Lower lobe of right lung (tissue), 2 donors: Measurements from ENCODE around the gene RALY. TPM values are rescaled to one million over a fixed set of nuclear protein-coding genes. Genes with fewer than 3 reads are reported as not detected.

ENCODE experiments used
- ATAC-seq, 2 donors: fragments of 200-7000 bp; cut with Tn5 transposase; one replicate each; pipeline ENCODE4 v1.9.1; 2020 to 2022; ENCODE audit warnings: mild to moderate bottlenecking in 2 of 2, moderate library complexity in 2 of 2
- DNase-seq: peaks from one replicate; pipeline ENCODE4 v3.0.0-alpha.2; 2020
- H3K27ac ChIP-seq: fragments of 200-600 bp; one replicate; pipeline ENCODE4 v1.8.0; 2022
- H3K27me3 ChIP-seq: fragments of 200-600 bp; one replicate; pipeline ENCODE4 v1.8.0; 2022; ENCODE audit warnings: low read depth
- H3K36me3 ChIP-seq: fragments of 200-600 bp; one replicate; pipeline ENCODE4 v1.8.0; 2022; ENCODE audit warnings: mild to moderate bottlenecking
- H3K4me1 ChIP-seq: fragments of 200-600 bp; one replicate; pipeline ENCODE4 v1.8.0; 2022
- H3K4me3 ChIP-seq: fragments of 200-600 bp; one replicate; pipeline ENCODE4 v1.8.0; 2022; ENCODE audit warnings: mild to moderate bottlenecking
- H3K9me3 ChIP-seq: fragments of 200-600 bp; one replicate; pipeline ENCODE4 v1.8.0; 2022
- CTCF ChIP-seq: fragments of 200-600 bp; IDR thresholded peaks from one replicate; pipeline ENCODE4 v1.8.0; 2022; ENCODE audit warnings: antibody characterized with exemption, mild to moderate bottlenecking
- intact Hi-C: fragments of 100-400 bp; cut with DNase I; formaldehyde crosslinking; loops from one replicate; pipeline ENCODE4 v1.11.0; 2022
- total RNA-seq: library from RNA; stranded (reverse); fragmentation: NEBNext Ultra II Directional; extraction: Animal tissue kit (Norgen Biotek cat#: 25700); gene quantifications from one replicate; pipeline ENCODE4 v1.2.1, GENCODE V29; 2021
- donor health status: DM: no; HTN: yes; CAD: no; lungs with severe emphysema.

Gene RALY
- total RNA-seq, 1 donor from 2014 or later = 124 TPM

DNA sequence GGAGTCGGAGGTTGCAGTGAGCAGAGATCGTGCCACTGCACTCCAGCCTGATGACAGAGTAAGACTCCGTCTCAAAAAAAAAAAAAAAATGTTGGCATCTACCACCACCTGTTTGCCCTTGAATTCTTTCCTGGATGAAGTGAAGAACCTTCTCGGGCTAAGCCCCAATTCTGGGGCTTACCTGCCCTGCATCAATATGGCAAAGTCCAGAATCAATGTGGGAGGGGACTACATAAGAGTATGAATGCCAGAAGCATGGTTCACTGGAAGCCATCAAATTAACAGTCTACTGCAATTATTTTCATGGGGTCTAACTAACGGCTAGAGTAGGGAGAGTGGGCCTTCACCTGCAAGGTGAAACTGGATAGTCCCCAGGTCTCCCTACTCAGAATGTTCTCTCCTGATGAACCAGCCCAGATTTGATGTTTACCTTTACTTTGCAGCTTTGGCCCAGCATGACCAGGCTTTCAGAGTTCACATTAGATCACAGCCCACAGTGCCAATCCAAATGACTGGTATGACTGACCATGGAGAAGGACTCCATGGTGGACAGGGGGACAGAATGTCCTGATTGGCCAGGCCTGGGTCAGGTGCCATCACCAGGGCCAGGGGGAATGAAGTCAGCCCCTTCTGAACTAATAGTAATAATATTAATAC is 7.0 kb upstream of the RALY start:
- no peak for ATAC-seq
- H3K4me3 ChIP-seq = no peak overlapping the region
- no peaks in the 10 kb centered on the region for H3K27me3 ChIP-seq
- no peak for TF ChIP-seq CTCF
- H3K9me3 ChIP-seq = no peaks in the 10 kb centered on the region
- H3K27ac ChIP-seq = no peak overlapping the region
- intact Hi-C loops = no loop called here
- peaks cover 8% of the 10 kb centered on the region for H3K4me1 ChIP-seq
- no peak for DNase-seq
- H3K36me3 ChIP-seq = no peaks in the 10 kb centered on the region

- no peaks in the 10 kb centered on the region for H3K36me3 ChIP-seq
- no peak for ATAC-seq
- intact Hi-C loops = no loop called here
- no peaks in the 10 kb centered on the region for H3K9me3 ChIP-seq
- H3K4me1 ChIP-seq = peaks cover 20% of the 10 kb centered on the region
- no peak for TF ChIP-seq CTCF
- no peak overlapping the region for H3K27ac ChIP-seq
- no peak overlapping the region for H3K4me3 ChIP-seq
- no peak for DNase-seq
- no peaks in the 10 kb centered on the region for H3K27me3 ChIP-seq
These were observed 3.6 kb upstream of the RALY start for GRCh38 chr20:33990075-33990474.

- ATAC-seq (no peak), DNase-seq (no peak)
- Histone ChIP-seq H3K27me3 (no peaks in the 10 kb centered on the region), H3K4me1 (peaks cover 35% of the 10 kb centered on the region), H3K4me3 (peak overlapping the region; percentile 94), H3K27ac (no peak overlapping the region), H3K36me3 (no peaks in the 10 kb centered on the region), H3K9me3 (no peaks in the 10 kb centered on the region)
- intact Hi-C loops = no loop called here
- no peak for TF ChIP-seq CTCF
These were observed 2.2 kb upstream of the RALY start for GRCh38 chr20:33991502-33991901.

- peaks cover 43% of the 10 kb centered on the region for H3K4me1 ChIP-seq
- no peaks in the 10 kb centered on the region for H3K27me3 ChIP-seq
- H3K27ac ChIP-seq = peak overlapping the region; percentile 98
- intact Hi-C loops = no loop called here
- peak overlapping the region; percentile 94 for H3K4me3 ChIP-seq
- H3K36me3 ChIP-seq = no peaks in the 10 kb centered on the region
- DNase-seq (no peak), ATAC-seq (no peak)
- H3K9me3 ChIP-seq = no peaks in the 10 kb centered on the region
- TF ChIP-seq CTCF = no peak
These were observed 1.4 kb upstream of the RALY start for GRCh38 chr20:33992145-33992922.

- ATAC-seq (peak; percentile 93 to 96), DNase-seq (peak; percentile 99)
- H3K36me3 ChIP-seq = no peaks in the 10 kb centered on the region
- no peak for TF ChIP-seq CTCF
- peak overlapping the region; percentile 98 for H3K27ac ChIP-seq
- H3K9me3 ChIP-seq = no peaks in the 10 kb centered on the region
- peaks cover 50% of the 10 kb centered on the region for H3K4me1 ChIP-seq
- H3K4me3 ChIP-seq = peak overlapping the region; percentile 94
- intact Hi-C loops = no loop called here
- H3K27me3 ChIP-seq = no peaks in the 10 kb centered on the region
These were observed 662 bp upstream of the RALY start for GRCh38 chr20:33992923-33993575.
